Ishikawa (cell line): ENCODE data around the gene BABAM2.

ENCODE experiments used
- CEBPB ChIP-seq: IDR thresholded peaks from 2 replicates; pipeline ENCODE4 v1.6.1; 2012
- REST ChIP-seq: IDR thresholded peaks from 2 replicates; pipeline ENCODE4 v1.6.1; 2012; ENCODE audit warnings: low read depth, mild to moderate bottlenecking
- TEAD4 ChIP-seq: IDR thresholded peaks from 2 replicates; pipeline ENCODE4 v1.6.1; 2012
- ZBTB7A ChIP-seq: IDR thresholded peaks from 2 replicates; pipeline ENCODE4 v1.6.1; 2012; ENCODE audit warnings: low read depth

GRCh38 chr2:28352610-28353195, 462.2 kb downstream of the BABAM2 start:
- TF ChIP-seq ZBTB7A, result no peak
- TF ChIP-seq CEBPB, result no peak
- no peak for TF ChIP-seq REST
- TF ChIP-seq TEAD4, result no peak
